ENCODE results near the gene RAI14.

DNA sequence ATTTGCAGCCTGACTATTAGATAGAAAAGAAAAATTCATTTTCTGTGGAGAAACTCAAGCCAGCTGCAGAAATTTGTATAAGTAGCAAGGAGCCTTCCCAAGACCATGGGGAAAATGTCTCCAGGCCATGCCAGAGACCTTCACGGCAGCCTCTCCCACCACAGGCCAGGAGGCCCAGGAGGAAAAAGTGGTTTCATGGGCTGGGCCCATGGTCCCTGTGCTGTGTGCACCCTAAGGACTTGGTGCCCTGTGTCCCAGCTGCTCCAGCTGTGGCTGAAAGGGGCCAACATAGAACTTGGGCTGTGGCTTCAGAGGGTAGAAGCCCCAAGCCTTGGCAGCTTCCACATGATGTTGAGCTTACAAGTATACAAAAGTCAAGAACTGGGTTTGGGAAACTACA, 109.5 kb downstream of the RAI14 start:
- TF ChIP-seq, protein P1, sequence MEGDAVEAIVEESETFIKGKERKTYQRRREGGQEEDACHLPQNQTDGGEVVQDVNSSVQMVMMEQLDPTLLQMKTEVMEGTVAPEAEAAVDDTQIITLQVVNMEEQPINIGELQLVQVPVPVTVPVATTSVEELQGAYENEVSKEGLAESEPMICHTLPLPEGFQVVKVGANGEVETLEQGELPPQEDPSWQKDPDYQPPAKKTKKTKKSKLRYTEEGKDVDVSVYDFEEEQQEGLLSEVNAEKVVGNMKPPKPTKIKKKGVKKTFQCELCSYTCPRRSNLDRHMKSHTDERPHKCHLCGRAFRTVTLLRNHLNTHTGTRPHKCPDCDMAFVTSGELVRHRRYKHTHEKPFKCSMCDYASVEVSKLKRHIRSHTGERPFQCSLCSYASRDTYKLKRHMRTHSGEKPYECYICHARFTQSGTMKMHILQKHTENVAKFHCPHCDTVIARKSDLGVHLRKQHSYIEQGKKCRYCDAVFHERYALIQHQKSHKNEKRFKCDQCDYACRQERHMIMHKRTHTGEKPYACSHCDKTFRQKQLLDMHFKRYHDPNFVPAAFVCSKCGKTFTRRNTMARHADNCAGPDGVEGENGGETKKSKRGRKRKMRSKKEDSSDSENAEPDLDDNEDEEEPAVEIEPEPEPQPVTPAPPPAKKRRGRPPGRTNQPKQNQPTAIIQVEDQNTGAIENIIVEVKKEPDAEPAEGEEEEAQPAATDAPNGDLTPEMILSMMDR (IDR thresholded peaks at IDR 0.05; ENCODE audit: low read length): no peak
- no peak for TF ChIP-seq EZH2 (optimal IDR thresholded peaks at IDR 0.05; ENCODE audit: low read depth, low read length)

Measured in MM.1S (cell line).